ENCODE measurements around the gene CREB3L2. TPM values are rescaled to one million over a fixed set of nuclear protein-coding genes. Genes with fewer than 3 reads are reported as not detected.
"Not testable (repeated sequence)": the region's sequence is repeated elsewhere in the genome, so short reads cannot be mapped to it uniquely, and the experiment has no call there.

Gene CREB3L2
- total and polyA plus RNA-seq, 2 donors (not counting 1 experiment from before 2014, with no cell fraction given), result 39.3 to 63.7 TPM

DNA sequence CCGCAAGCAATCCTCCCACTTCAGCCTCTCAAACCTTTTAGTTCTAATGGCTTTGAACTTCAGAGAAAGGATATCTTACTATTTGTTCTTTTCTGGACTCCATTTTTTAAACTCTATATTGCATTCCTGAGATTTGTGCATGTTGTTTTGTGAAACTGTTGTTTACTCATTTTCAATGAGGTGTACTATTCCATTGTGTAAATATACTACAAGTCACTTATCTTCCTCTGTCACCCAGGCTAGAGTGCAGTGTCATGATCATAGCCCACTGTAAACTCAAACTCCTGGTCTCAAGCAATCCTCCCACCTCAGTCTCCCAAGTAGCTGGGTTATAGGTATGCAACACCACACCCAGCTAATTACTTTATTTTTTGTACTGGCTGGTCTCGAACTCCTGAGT lies 43.0 kb upstream of the CREB3L2 start:
- Histone ChIP-seq H3K4me1 (ENCODE audit: control insufficient read depth, extremely low read depth, insufficient read depth, low read length) (no peaks in the 10 kb centered on the region), H2AFZ (ENCODE audit: low read length) (no peak overlapping the region), H3K36me3 (ENCODE audit: control insufficient read depth, insufficient read depth, low read length) (no peaks in the 10 kb centered on the region), H3K9ac (ENCODE audit: insufficient read depth, low read length) (no peak overlapping the region), H4K20me1 (ENCODE audit: control insufficient read depth, extremely low read depth, insufficient read depth, low read length) (no peaks in the 10 kb centered on the region), H3K27me3 (ENCODE audit: control insufficient read depth, insufficient read depth, low read length) (no peaks in the 10 kb centered on the region), H3K9me3 (ENCODE audit: control insufficient read depth, insufficient read depth, low read depth, low read length) (no peaks in the 10 kb centered on the region), H3K4me3 (replicated peaks in 1 of 4; ENCODE audit: control extremely low read depth in 1 of 4, insufficient read depth in 1 of 4, low read depth in 3 of 4, low read length in 4 of 4) (no peak overlapping the region), H3K27ac (ENCODE audit: insufficient read depth, low read length) (no peak overlapping the region), H3K4me2 (ENCODE audit: extremely low read depth, insufficient read depth, low read length) (no peak overlapping the region), H3K79me2 (ENCODE audit: control insufficient read depth, insufficient read depth, low read length) (no peaks in the 10 kb centered on the region)
- no peak for DNase-seq (ENCODE audit: low read depth in 2 of 2)
- TF ChIP-seq, protein P1, sequence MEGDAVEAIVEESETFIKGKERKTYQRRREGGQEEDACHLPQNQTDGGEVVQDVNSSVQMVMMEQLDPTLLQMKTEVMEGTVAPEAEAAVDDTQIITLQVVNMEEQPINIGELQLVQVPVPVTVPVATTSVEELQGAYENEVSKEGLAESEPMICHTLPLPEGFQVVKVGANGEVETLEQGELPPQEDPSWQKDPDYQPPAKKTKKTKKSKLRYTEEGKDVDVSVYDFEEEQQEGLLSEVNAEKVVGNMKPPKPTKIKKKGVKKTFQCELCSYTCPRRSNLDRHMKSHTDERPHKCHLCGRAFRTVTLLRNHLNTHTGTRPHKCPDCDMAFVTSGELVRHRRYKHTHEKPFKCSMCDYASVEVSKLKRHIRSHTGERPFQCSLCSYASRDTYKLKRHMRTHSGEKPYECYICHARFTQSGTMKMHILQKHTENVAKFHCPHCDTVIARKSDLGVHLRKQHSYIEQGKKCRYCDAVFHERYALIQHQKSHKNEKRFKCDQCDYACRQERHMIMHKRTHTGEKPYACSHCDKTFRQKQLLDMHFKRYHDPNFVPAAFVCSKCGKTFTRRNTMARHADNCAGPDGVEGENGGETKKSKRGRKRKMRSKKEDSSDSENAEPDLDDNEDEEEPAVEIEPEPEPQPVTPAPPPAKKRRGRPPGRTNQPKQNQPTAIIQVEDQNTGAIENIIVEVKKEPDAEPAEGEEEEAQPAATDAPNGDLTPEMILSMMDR (conservative IDR thresholded peaks at IDR 0.05 in 1 of 2, IDR thresholded peaks at IDR 0.05 in 1 of 2; ENCODE audit: low read depth in 1 of 2, low read length in 2 of 2), result no peak
- TF ChIP-seq EZH2 (IDR thresholded peaks at IDR 0.05; ENCODE audit: low read length, missing control alignments), result no peak

DNA sequence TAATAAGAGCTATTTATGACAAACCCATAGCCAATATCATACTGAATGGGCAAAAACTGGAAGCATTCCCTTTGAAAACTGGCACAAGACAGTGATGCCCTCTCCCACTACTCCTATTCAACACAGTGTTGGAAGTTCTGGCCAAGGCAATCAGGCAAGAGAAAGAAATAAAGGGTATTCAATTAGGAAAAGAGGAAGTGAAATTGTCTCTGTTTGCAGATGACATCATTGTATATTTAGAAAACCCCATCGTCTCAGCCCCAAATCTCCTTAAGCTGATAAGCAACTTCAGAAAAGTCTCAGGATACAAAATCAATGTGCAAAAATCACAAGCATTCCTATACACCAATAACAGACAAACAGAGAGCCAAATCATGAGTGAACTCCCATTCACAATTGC lies 38.2 kb upstream of the CREB3L2 start:
- not testable (repeated sequence) for H3K9ac ChIP-seq (ENCODE audit: insufficient read depth, low read length); H3K27ac ChIP-seq (ENCODE audit: insufficient read depth, low read length); DNase-seq (ENCODE audit: low read depth in 2 of 2); H3K4me1 ChIP-seq (ENCODE audit: control insufficient read depth, extremely low read depth, insufficient read depth, low read length); H4K20me1 ChIP-seq (ENCODE audit: control insufficient read depth, extremely low read depth, insufficient read depth, low read length); H3K4me3 ChIP-seq (replicated peaks in 1 of 4; ENCODE audit: control extremely low read depth in 1 of 4, insufficient read depth in 1 of 4, low read depth in 3 of 4, low read length in 4 of 4); H3K27me3 ChIP-seq (ENCODE audit: control insufficient read depth, insufficient read depth, low read length); H3K9me3 ChIP-seq (ENCODE audit: control insufficient read depth, insufficient read depth, low read depth, low read length); H3K4me2 ChIP-seq (ENCODE audit: extremely low read depth, insufficient read depth, low read length); H3K79me2 ChIP-seq (ENCODE audit: control insufficient read depth, insufficient read depth, low read length); H3K36me3 ChIP-seq (ENCODE audit: control insufficient read depth, insufficient read depth, low read length); H2AFZ ChIP-seq (ENCODE audit: low read length)

DNA sequence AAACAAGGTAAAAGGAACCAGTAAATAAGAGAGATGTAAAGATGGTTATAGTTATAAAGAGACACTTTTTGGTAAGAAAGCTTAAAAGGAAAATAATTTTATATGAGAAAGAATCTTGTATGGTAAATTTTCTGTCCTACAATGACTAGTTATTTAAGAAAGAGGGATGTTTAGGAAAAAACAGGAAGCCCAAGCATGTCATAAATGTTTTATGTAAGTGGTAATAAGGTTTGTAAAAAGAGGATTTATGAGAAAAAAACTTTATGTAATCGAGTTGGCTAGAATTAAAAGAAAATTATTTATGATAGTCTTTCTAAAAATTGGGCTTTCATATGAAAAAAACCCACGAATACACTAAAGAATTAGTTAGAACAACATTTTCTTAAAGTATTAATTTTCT lies 34.2 kb upstream of the CREB3L2 start:
- H3K4me2 ChIP-seq (ENCODE audit: extremely low read depth, insufficient read depth, low read length), result no peak overlapping the region
- H3K79me2 ChIP-seq (ENCODE audit: control insufficient read depth, insufficient read depth, low read length), result no peaks in the 10 kb centered on the region
- no peak overlapping the region for H3K27ac ChIP-seq (ENCODE audit: insufficient read depth, low read length)
- DNase-seq (ENCODE audit: low read depth in 2 of 2), result no peak
- H3K9me3 ChIP-seq (ENCODE audit: control insufficient read depth, insufficient read depth, low read depth, low read length), result no peaks in the 10 kb centered on the region
- no peaks in the 10 kb centered on the region for H4K20me1 ChIP-seq (ENCODE audit: control insufficient read depth, extremely low read depth, insufficient read depth, low read length)
- H3K4me3 ChIP-seq (replicated peaks in 1 of 4; ENCODE audit: control extremely low read depth in 1 of 4, insufficient read depth in 1 of 4, low read depth in 3 of 4, low read length in 4 of 4), result no peak overlapping the region
- TF ChIP-seq, protein P1 (conservative IDR thresholded peaks at IDR 0.05 in 1 of 2, IDR thresholded peaks at IDR 0.05 in 1 of 2; ENCODE audit: low read depth in 1 of 2, low read length in 2 of 2), result no peak
- no peak for TF ChIP-seq EZH2 (IDR thresholded peaks at IDR 0.05; ENCODE audit: low read length, missing control alignments)
- no peak overlapping the region for H3K9ac ChIP-seq (ENCODE audit: insufficient read depth, low read length)
- no peaks in the 10 kb centered on the region for H3K4me1 ChIP-seq (ENCODE audit: control insufficient read depth, extremely low read depth, insufficient read depth, low read length)
- H2AFZ ChIP-seq (ENCODE audit: low read length), result no peak overlapping the region
- no peaks in the 10 kb centered on the region for H3K36me3 ChIP-seq (ENCODE audit: control insufficient read depth, insufficient read depth, low read length)
- H3K27me3 ChIP-seq (ENCODE audit: control insufficient read depth, insufficient read depth, low read length), result no peaks in the 10 kb centered on the region

Measured in fibroblast of lung (primary cell).